ENCODE results near the gene CYB561D1. TPM values are rescaled to one million over a fixed set of nuclear protein-coding genes. Genes with fewer than 3 reads are reported as not detected.
A peak's percentile ranks its signal among the peaks of the same experiment; 100 is the strongest.
"Not testable (repeated sequence)": the region's sequence is repeated elsewhere in the genome, so short reads cannot be mapped to it uniquely, and the experiment has no call there.

CYB561D1 gene
- total RNA-seq: 1 to 10 TPM; 4.9 to 6.6 (median 5.5) TPM
- 2.8 TPM for polyA plus RNA-seq
- long read RNA-seq, donor 1, full-length matches to known transcripts: 1 of 3 reads
- long read RNA-seq, donor 1, partial matches to known transcripts: 0 of 3 reads
- long read RNA-seq, donor 1, other reads (novel, unspliced or antisense): 2 of 3 reads
- long read RNA-seq, donor 2, full-length matches to known transcripts: 2 of 4 reads
- long read RNA-seq, donor 2, partial matches to known transcripts: 1 of 4 reads
- long read RNA-seq, donor 2, other reads (novel, unspliced or antisense): 1 of 4 reads
- long read RNA-seq, donor 3, full-length matches to known transcripts: 7 of 12 reads
- long read RNA-seq, donor 3, partial matches to known transcripts: 4 of 12 reads
- long read RNA-seq, donor 3, other reads (novel, unspliced or antisense): 1 of 12 reads
- long read RNA-seq, donor 4, partial matches to known transcripts: 0 of 1 reads
- long read RNA-seq, donor 4, other reads (novel, unspliced or antisense): 0 of 1 reads

- under 1% methylated on average over 44 of the region's 44 CpGs for WGBS
- Histone ChIP-seq H3K9me3 (ENCODE audit: control insufficient read depth, low read length) (no peaks in the 10 kb centered on the region), H3K4me3 (ENCODE audit: low read length) (peak within 1 kb of the TSS; percentile 52), H3K27me3 (ENCODE audit: control insufficient read depth, insufficient read depth) (no peaks in the 10 kb centered on the region), H3K27ac (ENCODE audit: low read length) (peak within 1 kb of the TSS; percentile 21), H3K4me1 (ENCODE audit: control insufficient read depth, insufficient read depth, low read length) (peaks cover 4% of the 10 kb centered on the region)
- DNase-seq: peak; percentile 90 to 96 (median 95)
- intact Hi-C loops (cut with DNase I): loop anchor here in 1 of 4 donors (5.0 kb wide), 1 partner anchor 38 kb away; no protein-coding TSS in a partner anchor
- peak; percentile 93 for ATAC-seq
Measured at GRCh38 chr1:109493805-109494539, at the start of gene CYB561D1. Gene CYB561D1 (plus strand): TSS chr1:109494094. CDS start chr1:109494140, 46 bp downstream.

- ATAC-seq (no peak), DNase-seq (no peak)
- H3K27ac ChIP-seq (ENCODE audit: low read length): no peak overlapping the region
- 88% methylated on average over 1 of the region's 1 CpG for WGBS
- no peak overlapping the region for H3K4me3 ChIP-seq (ENCODE audit: low read length)
- H3K9me3 ChIP-seq (ENCODE audit: control insufficient read depth, low read length): no peaks in the 10 kb centered on the region
- no peaks in the 10 kb centered on the region for H3K4me1 ChIP-seq (ENCODE audit: control insufficient read depth, insufficient read depth, low read length)
- H3K27me3 ChIP-seq (ENCODE audit: control insufficient read depth, insufficient read depth): no peaks in the 10 kb centered on the region
- intact Hi-C loops (cut with DNase I): no loop called here
Measured at GRCh38 chr1:109444346-109444745, 49.5 kb upstream of the CYB561D1 start.

GRCh38 chr1:109445949-109446695 is 47.8 kb upstream of the CYB561D1 start:
- WGBS: 67% methylated on average over 11 of the region's 11 CpGs
- H3K9me3 ChIP-seq (ENCODE audit: control insufficient read depth, low read length); H3K27ac ChIP-seq (ENCODE audit: low read length); H3K27me3 ChIP-seq (ENCODE audit: control insufficient read depth, insufficient read depth); DNase-seq; H3K4me3 ChIP-seq (ENCODE audit: low read length); ATAC-seq; H3K4me1 ChIP-seq (ENCODE audit: control insufficient read depth, insufficient read depth, low read length); intact Hi-C loops (cut with DNase I): not testable (repeated sequence)

- Histone ChIP-seq H3K27me3 (ENCODE audit: control insufficient read depth, insufficient read depth) (no peaks in the 10 kb centered on the region), H3K4me3 (ENCODE audit: low read length) (no peak overlapping the region), H3K9me3 (ENCODE audit: control insufficient read depth, low read length) (no peaks in the 10 kb centered on the region), H3K4me1 (ENCODE audit: control insufficient read depth, insufficient read depth, low read length) (no peaks in the 10 kb centered on the region), H3K27ac (ENCODE audit: low read length) (no peak overlapping the region)
- DNase-seq (no peak), ATAC-seq (no peak)
- WGBS: 59% methylated on average over 4 of the region's 4 CpGs
- intact Hi-C loops (cut with DNase I): no loop called here
Measured at GRCh38 chr1:109447524-109447923, 46.4 kb upstream of the CYB561D1 start.

GRCh38 chr1:109454497-109455133 is 39.3 kb upstream of the CYB561D1 start:
- no peak for ATAC-seq
- no peaks in the 10 kb centered on the region for H3K27me3 ChIP-seq (ENCODE audit: control insufficient read depth, insufficient read depth)
- WGBS: 93% methylated on average over 1 of the region's 1 CpG
- no peak for DNase-seq
- H3K27ac ChIP-seq (ENCODE audit: low read length): no peak overlapping the region
- no peak overlapping the region for H3K4me3 ChIP-seq (ENCODE audit: low read length)
- intact Hi-C loops (cut with DNase I): no loop called here
- no peaks in the 10 kb centered on the region for H3K4me1 ChIP-seq (ENCODE audit: control insufficient read depth, insufficient read depth, low read length)
- no peaks in the 10 kb centered on the region for H3K9me3 ChIP-seq (ENCODE audit: control insufficient read depth, low read length)

- Histone ChIP-seq H3K9me3 (ENCODE audit: control insufficient read depth, low read length) (no peaks in the 10 kb centered on the region), H3K4me1 (ENCODE audit: control insufficient read depth, insufficient read depth, low read length) (no peaks in the 10 kb centered on the region), H3K4me3 (ENCODE audit: low read length) (no peak overlapping the region), H3K27ac (ENCODE audit: low read length) (no peak overlapping the region), H3K27me3 (ENCODE audit: control insufficient read depth, insufficient read depth) (no peaks in the 10 kb centered on the region)
- ATAC-seq (no peak), DNase-seq (no peak)
- intact Hi-C loops (cut with DNase I): no loop called here
- 70% methylated on average over 4 of the region's 4 CpGs for whole genome bisulfite sequencing
Measured at GRCh38 chr1:109457819-109458218, 36.1 kb upstream of the CYB561D1 start.

GRCh38 chr1:109466125-109466451 is 27.8 kb upstream of the CYB561D1 start:
- no peak for DNase-seq
- WGBS: 6% methylated on average over 24 of the region's 24 CpGs
- H3K4me3 ChIP-seq (ENCODE audit: low read length): peak overlapping the region; percentile 58
- no peaks in the 10 kb centered on the region for H3K4me1 ChIP-seq (ENCODE audit: control insufficient read depth, insufficient read depth, low read length)
- no peaks in the 10 kb centered on the region for H3K9me3 ChIP-seq (ENCODE audit: control insufficient read depth, low read length)
- H3K27me3 ChIP-seq (ENCODE audit: control insufficient read depth, insufficient read depth): no peaks in the 10 kb centered on the region
- ATAC-seq: no peak
- H3K27ac ChIP-seq (ENCODE audit: low read length): no peak overlapping the region
- intact Hi-C loops (cut with DNase I): no loop called here

- 1% methylated on average over 88 of the region's 88 CpGs for whole genome bisulfite sequencing
- peak; percentile 69 to 86 (median 76) for DNase-seq
- H3K27me3 ChIP-seq (ENCODE audit: control insufficient read depth, insufficient read depth): no peaks in the 10 kb centered on the region
- intact Hi-C loops (cut with DNase I): no loop called here
- peak within 1 kb of the TSS; percentile 58 for H3K4me3 ChIP-seq (ENCODE audit: low read length)
- no peaks in the 10 kb centered on the region for H3K9me3 ChIP-seq (ENCODE audit: control insufficient read depth, low read length)
- H3K27ac ChIP-seq (ENCODE audit: low read length): peak within 1 kb of the TSS; percentile 38
- peak; percentile 84 to 87 for ATAC-seq
- no peaks in the 10 kb centered on the region for H3K4me1 ChIP-seq (ENCODE audit: control insufficient read depth, insufficient read depth, low read length)
Measured at GRCh38 chr1:109466452-109467300, 27.2 kb upstream of the CYB561D1 start, which contains the start of gene SYPL2. Gene SYPL2 (plus strand): TSS chr1:109466546. CDS start chr1:109466844, 298 bp downstream.

GRCh38 chr1:109467301-109467777 is 26.6 kb upstream of the CYB561D1 start:
- ATAC-seq (peak; percentile 25 to 46), DNase-seq (no peak)
- no peaks in the 10 kb centered on the region for H3K4me1 ChIP-seq (ENCODE audit: control insufficient read depth, insufficient read depth, low read length)
- intact Hi-C loops (cut with DNase I): no loop called here
- H3K4me3 ChIP-seq (ENCODE audit: low read length): peak overlapping the region; percentile 58
- H3K9me3 ChIP-seq (ENCODE audit: control insufficient read depth, low read length): no peaks in the 10 kb centered on the region
- peak overlapping the region; percentile 1 for H3K27ac ChIP-seq (ENCODE audit: low read length)
- WGBS: 14% methylated on average over 23 of the region's 23 CpGs
- no peaks in the 10 kb centered on the region for H3K27me3 ChIP-seq (ENCODE audit: control insufficient read depth, insufficient read depth)

GRCh38 chr1:109468061-109468460 is 25.8 kb upstream of the CYB561D1 start:
- 95% methylated on average over 1 of the region's 1 CpG for WGBS

More at GRCh38 chr1:109468061-109468460, 25.8 kb upstream of the CYB561D1 start:
- no peak for ATAC-seq
- H3K9me3 ChIP-seq (ENCODE audit: control insufficient read depth, low read length): no peaks in the 10 kb centered on the region
- no peaks in the 10 kb centered on the region for H3K27me3 ChIP-seq (ENCODE audit: control insufficient read depth, insufficient read depth)
- H3K4me3 ChIP-seq (ENCODE audit: low read length): no peak overlapping the region
- no peak for DNase-seq
- no peak overlapping the region for H3K27ac ChIP-seq (ENCODE audit: low read length)
- no peaks in the 10 kb centered on the region for H3K4me1 ChIP-seq (ENCODE audit: control insufficient read depth, insufficient read depth, low read length)
- intact Hi-C loops (cut with DNase I): no loop called here

Measured in right cardiac atrium (tissue), 5 donors.